A549 (cell line): Measurements from ENCODE around the gene LRRC38. TPM values are rescaled to one million over a fixed set of nuclear protein-coding genes. Genes with fewer than 3 reads are reported as not detected.

Source experiments
- ATAC-seq, 2 experiments: fragments of 200-7000 bp in 1 of 2; fragments of >200 bp in 1 of 2; cut with Nextera tagmentation in 1 of 2; cut with Tn5 transposase in 1 of 2; 3 replicates each; pipeline versions ENCODE4 v1.8.0 to v1.9.1; 2018 to 2020; ENCODE audit warnings: mild to moderate bottlenecking in 1 of 2, moderate library complexity in 1 of 2
- CTCF ChIA-PET: fragments of 300-600 bp; sonication (Branson Sonifier 250); formaldehyde crosslinking; extraction: SDS; loops from one replicate; lab custom pipeline; 2021; ENCODE audit warnings: antibody characterized with exemption, inconsistent platforms; lab: Yijun Ruan, JAX
- POLR2A ChIA-PET: fragments of 350-600 bp; formaldehyde crosslinking; extraction: SDS; loops from one replicate; lab custom pipeline; 2021; ENCODE audit warnings: antibody characterized with exemption, inconsistent platforms; lab: Yijun Ruan, JAX
- DNase-seq, 2 experiments: peaks; one replicate each; pipeline versions ENCODE4 v3.0.0 to v3.0.0-alpha.2; 2011 to 2016; ENCODE audit warnings: low read depth in 1 of 2, low spot score in 1 of 2
- FAIRE-seq: peaks from 2 replicates; lab custom pipeline; 2011; peaks lifted over from hg19 to GRCh38; lab: Jason Lieb, UNC
- H3K27ac ChIP-seq, 2 experiments: fragments of >200 bp; sonication (Bioruptor Twin); formaldehyde crosslinking; 3 replicates each; pipeline ENCODE4 v1.5.1; 2016 to 2017
- H3K4me1 ChIP-seq: fragments of >200 bp; sonication (Bioruptor Twin); formaldehyde crosslinking; 3 replicates; pipeline ENCODE4 v1.6.1; 2016
- H3K4me2 ChIP-seq: fragments of >200 bp; sonication (Bioruptor Twin); formaldehyde crosslinking; 3 replicates; pipeline ENCODE4 v1.6.1; 2016
- H3K4me3 ChIP-seq: fragments of >200 bp; sonication (Bioruptor Twin); formaldehyde crosslinking; 3 replicates; pipeline ENCODE4 v1.5.1; 2016
- H3K9me3 ChIP-seq: fragments of >200 bp; sonication (Bioruptor Twin); formaldehyde crosslinking; 3 replicates; pipeline ENCODE4 v1.6.1; 2016
- CBX2 ChIP-seq: fragments of 200-600 bp; sonication (generic); IDR thresholded peaks from 2 replicates; pipeline ENCODE4 v1.6.1; 2016; ENCODE audit warnings: low read depth, mild to moderate bottlenecking, borderline replicate concordance
- EHMT2 ChIP-seq: fragments of 200-600 bp; sonication (generic); IDR thresholded peaks from 2 replicates; pipeline ENCODE4 v1.6.1; 2016; ENCODE audit warnings: antibody characterized with exemption, low read depth, mild to moderate bottlenecking, moderate library complexity
- EP300 ChIP-seq, 2 experiments: fragments of >200 bp; sonication (Bioruptor Twin); formaldehyde crosslinking; IDR thresholded peaks; 2 replicates in 1 of 2; 3 replicates in 1 of 2; pipeline ENCODE4 v1.6.1; 2016 to 2017
- ESRRA ChIP-seq: fragments of 150-350 bp; IDR thresholded peaks from 2 replicates; pipeline ENCODE4 v1.6.1; 2014; ENCODE audit warnings: mild to moderate bottlenecking, low read length, borderline replicate concordance
- GATA3 ChIP-seq: IDR thresholded peaks from 2 replicates; pipeline ENCODE4 v1.6.1; 2012; ENCODE audit warnings: borderline replicate concordance
- JUNB ChIP-seq: fragments of >200 bp; sonication (Bioruptor Twin); formaldehyde crosslinking; IDR thresholded peaks from 2 replicates; pipeline ENCODE4 v1.6.1; 2016
- MAFK ChIP-seq: fragments of 450-650 bp; IDR thresholded peaks from 2 replicates; pipeline ENCODE4 v1.6.1; 2014; ENCODE audit not compliant: partially characterized antibody
- POLR2A ChIP-seq: IDR thresholded peaks from 2 replicates; pipeline ENCODE4 v1.6.1; 2012; ENCODE audit warnings: mild to moderate bottlenecking, low read length
- RAD21 ChIP-seq, 2 experiments: fragments of >200 bp in 1 of 2; sonication (Bioruptor Twin) in 1 of 2; formaldehyde crosslinking in 1 of 2; IDR thresholded peaks in 1 of 2; conservative IDR thresholded peaks in 1 of 2; 2 replicates in 1 of 2; 3 replicates in 1 of 2; pipeline ENCODE4 v1.6.1; 2012 to 2018; ENCODE audit warnings: inconsistent platforms in 1 of 2
- TP53 ChIP-seq: fragments of 250-450 bp; sonication (Bioruptor Pico); IDR thresholded peaks from 2 replicates; pipeline ENCODE4 v1.5.0; 2021; ENCODE audit warnings: mild to moderate bottlenecking, moderate library complexity
- ZFP36 ChIP-seq: fragments of 450-650 bp; IDR thresholded peaks from 2 replicates; pipeline ENCODE4 v1.6.1; 2014; ENCODE audit warnings: borderline replicate concordance; ENCODE audit not compliant: partially characterized antibody
- ZSCAN20 ChIP-seq: fragments of 250-450 bp; sonication (Bioruptor Pico); IDR thresholded peaks from 2 replicates; pipeline ENCODE4 v1.8.0; 2022; ENCODE audit warnings: mild to moderate bottlenecking, moderate library complexity
- WGBS: methylation state at CpG from one replicate; pipeline ENCODE4 v1.1.6; 2017; ENCODE audit errors: missing lambda C conversion rate; 5-methylcytosine and 5-hydroxymethylcytosine counted together
- polyA plus RNA-seq, 4 experiments: library from polyadenylated mRNA; depleted of rRNA in 3 of 4; stranded (reverse); fragments of >200 nt; fragmentation: RNase III in 1 of 4; extraction: RNeasy Plus Mini Kit Qiagen cat#74134 plus additional on column Dnase treatment in 1 of 4; gene quantifications; 2 replicates in 3 of 4; 3 replicates in 1 of 4; pipeline ENCODE4 v1.2.3, GENCODE V29; 2011 to 2017
- TF ChIP-seq, protein P1 (sequence below): fragments of >200 bp; sonication (Bioruptor Twin); formaldehyde crosslinking; IDR thresholded peaks from 3 replicates; pipeline ENCODE4 v1.6.1; 2016
- TF ChIP-seq, protein P2 (sequence below): fragments of 150-350 bp; IDR thresholded peaks from 2 replicates; pipeline ENCODE4 v1.6.1; 2014; ENCODE audit warnings: low read depth, mild to moderate bottlenecking, low read length
- TF ChIP-seq, protein P3 (sequence below): fragments of >200 bp; sonication (Bioruptor Twin); formaldehyde crosslinking; IDR thresholded peaks from 3 replicates; pipeline ENCODE4 v1.5.1; 2016
- TF ChIP-seq, protein P4 (sequence below): fragments of >200 bp; sonication (Bioruptor Twin); formaldehyde crosslinking; IDR thresholded peaks from 2 replicates; pipeline ENCODE4 v1.6.1; 2016
- TF ChIP-seq, protein P5 (sequence below): IDR thresholded peaks from 2 replicates; pipeline ENCODE4 v1.6.1; 2012

Gene LRRC38
- polyA plus RNA-seq, 2 of the 4 experiments (the other 2 are of a cell fraction), result not detected

DNA sequence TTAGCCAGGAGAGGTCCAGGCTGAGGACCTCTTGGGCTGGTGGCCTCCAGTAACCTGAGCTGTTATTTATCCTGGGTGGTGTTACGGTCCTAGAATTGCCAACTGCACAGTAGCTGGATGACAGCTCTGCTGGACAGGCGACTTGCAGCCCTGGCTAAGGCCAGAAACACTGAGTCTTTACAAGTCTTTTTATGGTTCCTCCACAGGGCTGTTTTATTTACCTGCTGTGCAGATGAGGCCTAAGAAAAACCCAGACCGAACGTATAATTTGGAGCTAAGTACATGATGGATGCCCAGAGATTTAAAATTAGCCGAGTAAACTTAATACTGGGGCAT lies 30.4 kb upstream of the LRRC38 start:
- ATAC-seq (no peak; a peak in 1 of 6 replicates), DNase-seq (no peak)
- WGBS, result 41% methylated on average over 5 of the region's 5 CpGs

DNA sequence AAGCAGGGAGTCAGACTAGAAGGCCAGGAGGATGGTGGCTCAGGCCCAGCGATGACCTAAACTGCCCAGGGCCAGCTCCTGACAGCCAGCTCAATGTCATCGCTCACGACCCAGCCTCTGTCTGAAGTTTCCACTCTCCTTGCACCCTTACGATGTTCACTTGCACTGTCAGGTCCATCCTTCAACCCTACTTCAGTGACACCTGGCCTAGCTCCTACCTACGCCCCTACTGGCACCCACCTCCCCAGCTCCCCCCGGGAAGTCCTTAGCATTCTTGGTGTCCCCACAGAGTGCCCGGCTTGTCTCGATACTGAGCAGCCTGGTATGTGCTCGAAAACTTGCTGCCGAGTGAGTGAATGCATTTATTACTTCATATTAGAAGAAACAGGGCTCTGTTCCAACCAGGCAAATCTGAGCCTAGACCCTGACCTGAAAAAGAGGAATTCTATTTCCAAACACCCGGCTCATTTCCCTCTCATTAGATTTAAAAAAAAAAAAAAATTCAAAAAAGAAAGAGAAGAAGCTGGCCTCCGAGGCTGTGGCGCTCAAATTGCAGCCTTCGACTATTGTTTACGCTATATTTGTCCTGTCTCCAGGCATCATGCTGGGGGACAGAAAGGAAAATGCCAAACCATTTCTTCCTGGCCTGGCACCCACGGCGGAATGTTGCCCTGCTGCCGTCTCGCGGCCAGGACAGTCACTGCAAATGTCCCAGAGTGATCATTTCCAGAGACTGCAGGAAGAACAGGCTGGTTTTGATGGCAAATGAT lies 29.8 kb upstream of the LRRC38 start:
- 48% methylated on average over 20 of the region's 20 CpGs for WGBS
- FAIRE-seq (no peak), ATAC-seq (peak in 1 of 2 experiments; percentile 77; a peak in 4 of 6 replicates), DNase-seq (peak; percentile 20 to 26)
- Histone ChIP-seq H3K4me3 (no peak overlapping the region), H3K27ac (no peak overlapping the region), H3K4me2 (no peak overlapping the region), H3K9me3 (no peaks in the 10 kb centered on the region), H3K4me1 (no peaks in the 10 kb centered on the region)
- POLR2A ChIA-PET, result no interaction called here
- CTCF ChIA-PET, result no interaction called here
- TF ChIP-seq, protein P1, sequence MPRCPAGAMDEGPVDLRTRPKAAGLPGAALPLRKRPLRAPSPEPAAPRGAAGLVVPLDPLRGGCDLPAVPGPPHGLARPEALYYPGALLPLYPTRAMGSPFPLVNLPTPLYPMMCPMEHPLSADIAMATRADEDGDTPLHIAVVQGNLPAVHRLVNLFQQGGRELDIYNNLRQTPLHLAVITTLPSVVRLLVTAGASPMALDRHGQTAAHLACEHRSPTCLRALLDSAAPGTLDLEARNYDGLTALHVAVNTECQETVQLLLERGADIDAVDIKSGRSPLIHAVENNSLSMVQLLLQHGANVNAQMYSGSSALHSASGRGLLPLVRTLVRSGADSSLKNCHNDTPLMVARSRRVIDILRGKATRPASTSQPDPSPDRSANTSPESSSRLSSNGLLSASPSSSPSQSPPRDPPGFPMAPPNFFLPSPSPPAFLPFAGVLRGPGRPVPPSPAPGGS, result no peak
- TF ChIP-seq RAD21 (conservative IDR thresholded peaks at IDR 0.05 in 1 of 2, IDR thresholded peaks at IDR 0.05 in 1 of 2) (peak in 1 of 2 experiments; percentile 38; a peak in 2 of 5 replicates), ESRRA (no peak), EP300 (IDR thresholded peaks at IDR 0.05) (no peak)
- TF ChIP-seq, protein P2, sequence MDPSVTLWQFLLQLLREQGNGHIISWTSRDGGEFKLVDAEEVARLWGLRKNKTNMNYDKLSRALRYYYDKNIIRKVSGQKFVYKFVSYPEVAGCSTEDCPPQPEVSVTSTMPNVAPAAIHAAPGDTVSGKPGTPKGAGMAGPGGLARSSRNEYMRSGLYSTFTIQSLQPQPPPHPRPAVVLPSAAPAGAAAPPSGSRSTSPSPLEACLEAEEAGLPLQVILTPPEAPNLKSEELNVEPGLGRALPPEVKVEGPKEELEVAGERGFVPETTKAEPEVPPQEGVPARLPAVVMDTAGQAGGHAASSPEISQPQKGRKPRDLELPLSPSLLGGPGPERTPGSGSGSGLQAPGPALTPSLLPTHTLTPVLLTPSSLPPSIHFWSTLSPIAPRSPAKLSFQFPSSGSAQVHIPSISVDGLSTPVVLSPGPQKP, result no peak
- TF ChIP-seq, protein P3, sequence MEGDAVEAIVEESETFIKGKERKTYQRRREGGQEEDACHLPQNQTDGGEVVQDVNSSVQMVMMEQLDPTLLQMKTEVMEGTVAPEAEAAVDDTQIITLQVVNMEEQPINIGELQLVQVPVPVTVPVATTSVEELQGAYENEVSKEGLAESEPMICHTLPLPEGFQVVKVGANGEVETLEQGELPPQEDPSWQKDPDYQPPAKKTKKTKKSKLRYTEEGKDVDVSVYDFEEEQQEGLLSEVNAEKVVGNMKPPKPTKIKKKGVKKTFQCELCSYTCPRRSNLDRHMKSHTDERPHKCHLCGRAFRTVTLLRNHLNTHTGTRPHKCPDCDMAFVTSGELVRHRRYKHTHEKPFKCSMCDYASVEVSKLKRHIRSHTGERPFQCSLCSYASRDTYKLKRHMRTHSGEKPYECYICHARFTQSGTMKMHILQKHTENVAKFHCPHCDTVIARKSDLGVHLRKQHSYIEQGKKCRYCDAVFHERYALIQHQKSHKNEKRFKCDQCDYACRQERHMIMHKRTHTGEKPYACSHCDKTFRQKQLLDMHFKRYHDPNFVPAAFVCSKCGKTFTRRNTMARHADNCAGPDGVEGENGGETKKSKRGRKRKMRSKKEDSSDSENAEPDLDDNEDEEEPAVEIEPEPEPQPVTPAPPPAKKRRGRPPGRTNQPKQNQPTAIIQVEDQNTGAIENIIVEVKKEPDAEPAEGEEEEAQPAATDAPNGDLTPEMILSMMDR, result no peak

More for the DNA sequence above, 30.4 kb upstream of the LRRC38 start:
- ChIA-PET POLR2A (no interaction called here), CTCF (interaction anchor here (0.9 kb wide), 1 partner anchor 12 kb away, joined by 4 read pairs; no protein-coding TSS in a partner anchor)
- Histone ChIP-seq H3K4me1 (no peaks in the 10 kb centered on the region), H3K9me3 (no peaks in the 10 kb centered on the region), H3K4me3 (no peak overlapping the region), H3K4me2 (no peak overlapping the region), H3K27ac (no peak overlapping the region)
- no peak for TF ChIP-seq TP53
- no peak for TF ChIP-seq GATA3
- TF ChIP-seq CBX2, result no peak
- FAIRE-seq, result no peak

DNA sequence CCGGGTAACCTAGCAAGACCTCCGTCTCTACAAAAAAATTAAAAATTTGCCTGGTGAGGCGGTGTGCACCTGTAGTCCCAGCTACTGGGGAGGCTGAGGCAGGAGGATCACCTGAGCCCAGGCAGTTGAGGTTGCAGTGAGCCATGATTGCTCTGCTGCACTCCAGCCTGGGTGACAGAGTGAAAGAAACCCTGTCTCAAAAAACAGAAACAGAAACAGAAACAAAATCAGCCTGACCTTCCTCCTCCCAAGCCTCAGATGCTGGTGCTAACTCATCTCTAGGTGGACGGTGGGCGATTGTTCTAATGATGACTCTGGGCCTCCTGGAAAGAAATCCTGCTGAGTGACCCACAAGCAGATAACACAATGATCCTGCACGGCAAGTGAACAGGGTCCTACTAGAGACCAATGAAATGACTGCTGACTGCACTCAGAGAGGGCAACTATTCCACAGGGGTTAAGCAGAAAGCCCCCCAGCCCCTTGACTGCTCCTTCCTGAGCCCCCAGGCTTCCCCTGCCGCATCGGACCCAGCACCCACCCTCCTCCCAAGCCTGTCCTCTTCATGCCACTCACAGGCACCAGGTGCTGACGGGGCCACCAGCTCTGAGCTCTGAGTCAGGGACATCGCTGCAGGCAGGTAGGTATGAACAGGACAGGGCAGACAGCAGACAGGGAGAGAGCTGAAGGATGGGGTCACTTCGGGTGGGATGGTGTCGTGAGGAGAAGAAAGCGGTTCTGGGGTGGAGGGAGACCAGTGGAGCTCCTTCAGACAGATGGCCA lies 27.8 kb upstream of the LRRC38 start:
- ATAC-seq (no peak), DNase-seq (no peak), FAIRE-seq (no peak)
- no peak overlapping the region for H3K4me3 ChIP-seq
- no peak for TF ChIP-seq CBX2
- TF ChIP-seq EHMT2, result no peak
- no peak for TF ChIP-seq JUNB
- TF ChIP-seq MAFK, result no peak
- TF ChIP-seq, protein P4, sequence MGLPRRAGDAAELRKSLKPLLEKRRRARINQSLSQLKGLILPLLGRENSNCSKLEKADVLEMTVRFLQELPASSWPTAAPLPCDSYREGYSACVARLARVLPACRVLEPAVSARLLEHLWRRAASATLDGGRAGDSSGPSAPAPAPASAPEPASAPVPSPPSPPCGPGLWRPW, result no peak
- TF ChIP-seq, protein P5, sequence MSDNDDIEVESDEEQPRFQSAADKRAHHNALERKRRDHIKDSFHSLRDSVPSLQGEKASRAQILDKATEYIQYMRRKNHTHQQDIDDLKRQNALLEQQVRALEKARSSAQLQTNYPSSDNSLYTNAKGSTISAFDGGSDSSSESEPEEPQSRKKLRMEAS, result no peak
- TF ChIP-seq ZSCAN20 (CRISPR knock-in tag), result no peak
- no peak for TF ChIP-seq POLR2A
- TF ChIP-seq ZFP36, result no peak
- no peaks in the 10 kb centered on the region for H3K4me1 ChIP-seq
- CTCF ChIA-PET, result interaction anchor here (0.6 kb wide), 1 partner anchor 10 kb away, joined by 3 read pairs; no protein-coding TSS in a partner anchor
- POLR2A ChIA-PET, result no interaction called here
- H3K9me3 ChIP-seq, result no peaks in the 10 kb centered on the region
- H3K4me2 ChIP-seq, result no peak overlapping the region
- 47% methylated on average over 12 of the region's 13 CpGs for WGBS
- no peak overlapping the region for H3K27ac ChIP-seq
